ENCODE results near the gene AGAP5.

AGAP5 gene

DNA sequence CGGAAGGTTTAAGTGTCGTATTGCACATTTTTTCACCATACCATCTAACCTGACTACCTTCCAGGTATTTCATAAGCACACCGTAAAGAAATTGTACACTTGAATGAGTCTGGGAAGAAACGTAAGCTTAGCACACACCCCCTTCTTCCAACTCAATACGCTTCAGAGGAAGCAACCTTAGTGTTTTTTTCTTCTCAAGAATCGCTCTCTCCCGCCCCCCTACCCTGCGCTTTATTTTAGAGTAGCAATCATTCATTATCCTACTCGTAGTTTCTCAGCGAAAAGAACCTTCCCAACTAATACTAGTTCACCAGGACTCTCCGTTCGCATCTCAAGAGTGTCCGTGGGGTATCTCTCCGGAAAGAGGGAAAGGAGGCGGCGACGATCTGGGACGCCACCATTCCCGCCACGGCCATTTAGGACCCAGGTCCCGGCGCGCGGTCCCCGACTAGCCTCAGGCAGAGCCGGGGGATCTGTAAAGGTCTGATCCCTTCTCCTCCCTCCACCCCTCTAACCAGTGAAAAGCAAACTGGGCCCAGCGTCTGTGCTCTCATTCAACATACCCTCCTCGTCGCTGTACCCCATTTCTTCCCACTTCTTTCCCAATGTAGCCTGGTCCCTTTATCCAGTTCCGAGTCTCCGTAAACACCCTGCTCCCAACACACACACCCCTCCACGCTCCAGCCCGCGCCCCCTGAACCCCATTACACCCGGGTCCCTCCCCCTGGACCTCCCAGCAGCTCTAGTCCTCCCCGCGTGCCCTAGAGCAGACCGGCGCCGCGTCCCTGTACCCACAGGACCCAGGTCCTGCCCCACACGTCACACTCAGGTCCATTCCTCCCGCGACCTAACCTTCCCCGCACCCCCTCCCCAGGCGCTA is 72.7 kb downstream of the AGAP5 start:
- TF ChIP-seq, protein P1, sequence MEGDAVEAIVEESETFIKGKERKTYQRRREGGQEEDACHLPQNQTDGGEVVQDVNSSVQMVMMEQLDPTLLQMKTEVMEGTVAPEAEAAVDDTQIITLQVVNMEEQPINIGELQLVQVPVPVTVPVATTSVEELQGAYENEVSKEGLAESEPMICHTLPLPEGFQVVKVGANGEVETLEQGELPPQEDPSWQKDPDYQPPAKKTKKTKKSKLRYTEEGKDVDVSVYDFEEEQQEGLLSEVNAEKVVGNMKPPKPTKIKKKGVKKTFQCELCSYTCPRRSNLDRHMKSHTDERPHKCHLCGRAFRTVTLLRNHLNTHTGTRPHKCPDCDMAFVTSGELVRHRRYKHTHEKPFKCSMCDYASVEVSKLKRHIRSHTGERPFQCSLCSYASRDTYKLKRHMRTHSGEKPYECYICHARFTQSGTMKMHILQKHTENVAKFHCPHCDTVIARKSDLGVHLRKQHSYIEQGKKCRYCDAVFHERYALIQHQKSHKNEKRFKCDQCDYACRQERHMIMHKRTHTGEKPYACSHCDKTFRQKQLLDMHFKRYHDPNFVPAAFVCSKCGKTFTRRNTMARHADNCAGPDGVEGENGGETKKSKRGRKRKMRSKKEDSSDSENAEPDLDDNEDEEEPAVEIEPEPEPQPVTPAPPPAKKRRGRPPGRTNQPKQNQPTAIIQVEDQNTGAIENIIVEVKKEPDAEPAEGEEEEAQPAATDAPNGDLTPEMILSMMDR (IDR thresholded peaks at IDR 0.05; ENCODE audit: borderline replicate concordance, insufficient read depth, low read depth, low read length), result no peak

More for the DNA sequence above, 72.7 kb downstream of the AGAP5 start:
- H3K4me3 ChIP-seq (ENCODE audit: low read depth, low read length), result peak overlapping the region; percentile 63

Data from GM12875 (cell line).